Lower leg skin (tissue), 3 donors: Measurements from ENCODE around the gene DAB1.

Experiments
- CTCF ChIP-seq, 3 donors: fragments of 450-650 bp; IDR thresholded peaks; one replicate each; pipeline ENCODE4 v1.5.1; 2016; ENCODE audit warnings: antibody characterized with exemption in 3 of 3, mild to moderate bottlenecking in 3 of 3, moderate library complexity in 2 of 3
- POLR2A ChIP-seq, 2 donors: fragments of 450-650 bp; IDR thresholded peaks; one replicate each; pipeline ENCODE4 v1.6.1; 2016 to 2017; ENCODE audit warnings: antibody characterized with exemption in 2 of 2, mild to moderate bottlenecking in 1 of 2, moderate library complexity in 1 of 2

GRCh38 chr1:57024428-57024827 is 399.4 kb downstream of the DAB1 start:
- TF ChIP-seq CTCF (IDR thresholded peaks at IDR 0.05) (no peak), POLR2A (IDR thresholded peaks at IDR 0.05) (no peak)
